Panc1 (cell line): Measurements from ENCODE around the gene PRRG3. TPM values are rescaled to one million over a fixed set of nuclear protein-coding genes. Genes with fewer than 3 reads are reported as not detected.

Experiments used
- ATAC-seq: fragments of 200-7000 bp; cut with Tn5 transposase; 2 replicates; pipeline ENCODE4 v1.9.1; 2020; ENCODE audit warnings: mild to moderate bottlenecking, moderate library complexity
- BruUV-seq: library from RNA; stranded (reverse); fragments of 400-500 nt; replicated peaks from 2 replicates; lab custom pipeline; 2021; lab: Mats Ljungman, UMichigan
- CTCF ChIA-PET: fragments of 300-600 bp; sonication (Branson Sonifier 250); formaldehyde crosslinking; loops from one replicate; lab custom pipeline; 2022; ENCODE audit warnings: antibody characterized with exemption; lab: Charles Lee
- POLR2A ChIA-PET: fragments of 300-600 bp; sonication (Branson Sonifier 250); formaldehyde crosslinking; loops from one replicate; lab custom pipeline; 2022; ENCODE audit warnings: antibody characterized with exemption; lab: Charles Lee
- DNase-seq: peaks from one replicate; pipeline ENCODE4 v3.0.0-alpha.2; 2010; ENCODE audit warnings: low read depth, low spot score
- H3K27ac ChIP-seq: 2 replicates; pipeline ENCODE4 v1.5.1; 2011; ENCODE audit warnings: mild to moderate bottlenecking, low read length, inconsistent platforms
- H3K27me3 ChIP-seq: fragments of 200-500 bp; sonication (Bioruptor generic); 2 replicates; pipeline ENCODE4 v1.6.0; 2014; ENCODE audit warnings: low read length, inconsistent platforms; ENCODE audit not compliant: control insufficient read depth, insufficient read depth
- H3K36me3 ChIP-seq: fragments of 200-500 bp; sonication (Bioruptor generic); 2 replicates; pipeline ENCODE4 v1.5.1; 2014; ENCODE audit warnings: inconsistent platforms, mild to moderate bottlenecking, low read length, moderate library complexity; ENCODE audit not compliant: control insufficient read depth, insufficient read depth
- H3K4me1 ChIP-seq: 2 replicates; pipeline ENCODE4 v1.5.1; 2011; ENCODE audit warnings: inconsistent platforms, mild to moderate bottlenecking, low read length, moderate library complexity; ENCODE audit not compliant: control insufficient read depth, insufficient read depth
- H3K4me3 ChIP-seq, 2 experiments: 2 replicates each; pipeline ENCODE4 v1.5.1; 2011 to 2012; ENCODE audit warnings: low read depth in 2 of 2, low read length in 2 of 2, mild to moderate bottlenecking in 2 of 2, inconsistent platforms in 1 of 2, moderate library complexity in 1 of 2
- H3K9me3 ChIP-seq: fragments of 200-500 bp; sonication (Bioruptor generic); 2 replicates; pipeline ENCODE4 v1.5.1; 2014; ENCODE audit warnings: low read depth, mild to moderate bottlenecking, inconsistent platforms, low read length, moderate library complexity; ENCODE audit not compliant: control insufficient read depth, insufficient read depth
- CTCF ChIP-seq: fragments of 450-650 bp; IDR thresholded peaks from 2 replicates; pipeline ENCODE4 v1.5.1; 2017; ENCODE audit warnings: mild to moderate bottlenecking
- POLR2AphosphoS5 ChIP-seq: IDR thresholded peaks from 2 replicates; pipeline ENCODE4 v1.6.1; 2012; ENCODE audit warnings: mild to moderate bottlenecking, low read depth, low read length, moderate library complexity
- SIN3A ChIP-seq: IDR thresholded peaks from 2 replicates; pipeline ENCODE4 v1.6.1; 2012; ENCODE audit warnings: low read depth, mild to moderate bottlenecking, low read length, moderate library complexity, borderline replicate concordance; ENCODE audit not compliant: insufficient read depth
- TCF7L2 ChIP-seq: IDR thresholded peaks from 2 replicates; pipeline ENCODE4 v1.6.1; 2011; ENCODE audit warnings: mild to moderate bottlenecking, low read depth, low read length, inconsistent platforms
- in situ Hi-C: cut with HindIII; loops from 2 replicates; pipeline ENCODE4 v1.10.0; 2016; ENCODE audit warnings: low sequenced_read_pairs, low pct_unique_long_range_greater_than_20kb
- intact Hi-C: fragments of 100-400 bp; cut with micrococcal nuclease; formaldehyde crosslinking; loops from one replicate; pipeline ENCODE4 v1.10.0; 2022; ENCODE audit not compliant: unreplicated experiment
- total RNA-seq: library from RNA; stranded (reverse); gene quantifications from one replicate; pipeline ENCODE4 v1.2.1, GENCODE V29; 2021; ENCODE audit not compliant: unreplicated experiment
- TF ChIP-seq, protein P1 (sequence below), 2 experiments: IDR thresholded peaks; 2 replicates each; pipeline ENCODE4 v1.6.1; 2011 to 2012; ENCODE audit warnings: low read depth in 2 of 2, control low read depth in 1 of 2, low read length in 1 of 2, mild to moderate bottlenecking in 1 of 2, moderate library complexity in 1 of 2; ENCODE audit not compliant: insufficient read depth in 1 of 2

PRRG3 gene
- total RNA-seq, 1 experiment from 2014 or later, result not detected

DNA sequence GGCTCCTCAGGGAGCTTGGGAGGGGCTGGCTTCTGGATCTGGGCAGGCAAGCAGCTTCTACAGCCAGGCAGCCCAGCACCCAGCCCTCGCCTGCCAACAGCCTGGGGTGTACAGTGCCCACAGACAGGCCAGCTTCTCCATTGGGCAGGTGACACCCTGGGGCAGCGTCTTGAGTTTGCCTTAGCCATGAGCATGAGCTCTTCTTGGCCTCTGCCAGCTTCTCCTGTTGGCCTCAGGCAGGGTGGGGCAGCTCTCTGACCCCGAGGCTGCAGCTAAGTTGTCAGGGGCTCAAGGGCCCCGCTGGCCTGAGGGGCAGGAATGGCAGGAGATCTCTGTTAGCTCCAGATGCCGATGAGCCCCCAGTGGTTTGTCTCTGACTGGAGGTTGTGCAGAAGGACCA lies 31.5 kb downstream of the PRRG3 start:
- in situ Hi-C loops, result no loop called here
- intact Hi-C loops, result no loop called here
- no peaks in the 10 kb centered on the region for H3K27me3 ChIP-seq
- ATAC-seq (no peak), DNase-seq (no peak)
- no peak overlapping the region for H3K4me3 ChIP-seq
- H3K4me1 ChIP-seq, result no peaks in the 10 kb centered on the region
- no TSS peak for BruUV-seq
- TF ChIP-seq CTCF (no peak), SIN3A (no peak)
- TF ChIP-seq, protein P1, sequence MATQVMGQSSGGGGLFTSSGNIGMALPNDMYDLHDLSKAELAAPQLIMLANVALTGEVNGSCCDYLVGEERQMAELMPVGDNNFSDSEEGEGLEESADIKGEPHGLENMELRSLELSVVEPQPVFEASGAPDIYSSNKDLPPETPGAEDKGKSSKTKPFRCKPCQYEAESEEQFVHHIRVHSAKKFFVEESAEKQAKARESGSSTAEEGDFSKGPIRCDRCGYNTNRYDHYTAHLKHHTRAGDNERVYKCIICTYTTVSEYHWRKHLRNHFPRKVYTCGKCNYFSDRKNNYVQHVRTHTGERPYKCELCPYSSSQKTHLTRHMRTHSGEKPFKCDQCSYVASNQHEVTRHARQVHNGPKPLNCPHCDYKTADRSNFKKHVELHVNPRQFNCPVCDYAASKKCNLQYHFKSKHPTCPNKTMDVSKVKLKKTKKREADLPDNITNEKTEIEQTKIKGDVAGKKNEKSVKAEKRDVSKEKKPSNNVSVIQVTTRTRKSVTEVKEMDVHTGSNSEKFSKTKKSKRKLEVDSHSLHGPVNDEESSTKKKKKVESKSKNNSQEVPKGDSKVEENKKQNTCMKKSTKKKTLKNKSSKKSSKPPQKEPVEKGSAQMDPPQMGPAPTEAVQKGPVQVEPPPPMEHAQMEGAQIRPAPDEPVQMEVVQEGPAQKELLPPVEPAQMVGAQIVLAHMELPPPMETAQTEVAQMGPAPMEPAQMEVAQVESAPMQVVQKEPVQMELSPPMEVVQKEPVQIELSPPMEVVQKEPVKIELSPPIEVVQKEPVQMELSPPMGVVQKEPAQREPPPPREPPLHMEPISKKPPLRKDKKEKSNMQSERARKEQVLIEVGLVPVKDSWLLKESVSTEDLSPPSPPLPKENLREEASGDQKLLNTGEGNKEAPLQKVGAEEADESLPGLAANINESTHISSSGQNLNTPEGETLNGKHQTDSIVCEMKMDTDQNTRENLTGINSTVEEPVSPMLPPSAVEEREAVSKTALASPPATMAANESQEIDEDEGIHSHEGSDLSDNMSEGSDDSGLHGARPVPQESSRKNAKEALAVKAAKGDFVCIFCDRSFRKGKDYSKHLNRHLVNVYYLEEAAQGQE (IDR thresholded peaks at IDR 0.05; ENCODE audit: insufficient read depth in 1 of 2, low read depth in 2 of 2, low read length in 1 of 2), result no peak
- ChIA-PET CTCF (no interaction called here), POLR2A (no interaction called here)
- no peaks in the 10 kb centered on the region for H3K9me3 ChIP-seq
- no peaks in the 10 kb centered on the region for H3K36me3 ChIP-seq
- H3K27ac ChIP-seq, result no peak overlapping the region

DNA sequence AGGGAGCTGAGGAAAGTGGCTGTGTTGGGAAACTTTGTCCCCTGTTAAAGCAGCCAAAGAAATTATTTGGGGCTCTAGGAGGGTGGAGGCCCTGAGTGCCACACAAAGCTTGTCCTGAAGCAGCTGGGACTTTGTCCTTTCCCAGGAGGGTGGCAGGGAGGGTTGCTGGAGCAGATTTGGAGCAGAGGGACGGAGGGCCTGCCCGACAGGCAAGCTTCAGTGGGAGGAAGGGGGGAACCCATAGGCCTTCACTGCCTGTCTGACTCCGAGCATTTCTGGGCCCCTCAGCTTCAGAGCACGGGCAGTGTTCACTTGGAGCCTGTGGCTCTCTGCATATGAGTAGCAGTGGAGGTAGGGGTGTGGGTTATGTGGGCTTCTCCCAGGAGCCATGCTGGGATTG lies 32.1 kb downstream of the PRRG3 start:
- intact Hi-C loops (no loop called here), in situ Hi-C loops (no loop called here)
- Histone ChIP-seq H3K4me1 (no peaks in the 10 kb centered on the region), H3K4me3 (no peak overlapping the region), H3K36me3 (no peaks in the 10 kb centered on the region), H3K9me3 (no peaks in the 10 kb centered on the region), H3K27me3 (no peaks in the 10 kb centered on the region), H3K27ac (no peak overlapping the region)
- ChIA-PET POLR2A (no interaction called here), CTCF (no interaction called here)
- BruUV-seq, result no TSS peak
- ATAC-seq, result no peak
- TF ChIP-seq TCF7L2 (no peak), POLR2AphosphoS5 (no peak), CTCF (no peak), SIN3A (no peak)
- TF ChIP-seq, protein P1 (IDR thresholded peaks at IDR 0.05; ENCODE audit: insufficient read depth in 1 of 2, low read depth in 2 of 2, low read length in 1 of 2), result no peak
- DNase-seq, result no peak
